ENCODE measurements around the gene TLL1.

Gene TLL1

DNA sequence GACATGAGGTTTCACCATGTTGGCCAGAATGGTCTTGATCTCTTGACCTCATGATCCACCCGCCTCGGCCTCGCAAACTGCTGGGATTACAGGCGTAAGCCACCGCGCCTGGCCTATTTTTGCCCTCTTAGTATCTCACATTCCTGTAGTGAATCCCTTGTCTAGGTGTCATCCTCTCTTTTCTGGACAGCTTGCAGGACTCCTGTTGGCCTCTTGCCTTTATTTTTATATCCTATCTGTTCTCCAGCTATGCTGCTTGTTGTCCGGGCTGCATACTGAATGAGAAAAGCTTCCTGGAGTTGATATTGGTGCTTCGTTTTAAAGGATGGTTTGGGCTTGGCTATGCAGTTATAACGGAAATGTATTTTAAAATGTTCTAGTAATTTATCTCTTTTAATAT lies 148.6 kb downstream of the TLL1 start:
- TF ChIP-seq, protein P1, sequence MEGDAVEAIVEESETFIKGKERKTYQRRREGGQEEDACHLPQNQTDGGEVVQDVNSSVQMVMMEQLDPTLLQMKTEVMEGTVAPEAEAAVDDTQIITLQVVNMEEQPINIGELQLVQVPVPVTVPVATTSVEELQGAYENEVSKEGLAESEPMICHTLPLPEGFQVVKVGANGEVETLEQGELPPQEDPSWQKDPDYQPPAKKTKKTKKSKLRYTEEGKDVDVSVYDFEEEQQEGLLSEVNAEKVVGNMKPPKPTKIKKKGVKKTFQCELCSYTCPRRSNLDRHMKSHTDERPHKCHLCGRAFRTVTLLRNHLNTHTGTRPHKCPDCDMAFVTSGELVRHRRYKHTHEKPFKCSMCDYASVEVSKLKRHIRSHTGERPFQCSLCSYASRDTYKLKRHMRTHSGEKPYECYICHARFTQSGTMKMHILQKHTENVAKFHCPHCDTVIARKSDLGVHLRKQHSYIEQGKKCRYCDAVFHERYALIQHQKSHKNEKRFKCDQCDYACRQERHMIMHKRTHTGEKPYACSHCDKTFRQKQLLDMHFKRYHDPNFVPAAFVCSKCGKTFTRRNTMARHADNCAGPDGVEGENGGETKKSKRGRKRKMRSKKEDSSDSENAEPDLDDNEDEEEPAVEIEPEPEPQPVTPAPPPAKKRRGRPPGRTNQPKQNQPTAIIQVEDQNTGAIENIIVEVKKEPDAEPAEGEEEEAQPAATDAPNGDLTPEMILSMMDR (IDR thresholded peaks at IDR 0.05; ENCODE audit: borderline replicate concordance, insufficient read depth, low read depth, low read length): no peak
- H3K4me3 ChIP-seq (ENCODE audit: low read depth, low read length): no peak overlapping the region

DNA sequence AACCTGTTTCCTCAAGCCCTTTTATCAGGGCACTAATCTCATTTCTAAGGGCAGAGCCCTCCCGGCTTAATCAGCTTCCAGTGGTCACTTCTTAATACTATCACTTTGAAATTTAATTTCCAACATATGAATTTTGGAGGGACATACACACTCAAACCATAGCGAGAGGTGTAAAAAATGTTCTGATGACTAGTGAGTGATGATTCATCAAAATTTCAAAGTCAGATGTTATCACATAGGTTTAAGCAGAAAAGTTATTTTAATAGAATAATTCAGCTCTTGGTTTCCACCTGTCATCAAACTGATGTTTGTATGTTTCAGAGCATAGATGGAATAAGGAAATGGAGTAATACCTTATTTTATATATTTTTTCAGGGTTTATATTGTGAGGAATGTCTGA lies 161.9 kb downstream of the TLL1 start:
- no peak overlapping the region for H3K4me3 ChIP-seq (ENCODE audit: low read depth, low read length)
- TF ChIP-seq, protein P1 (IDR thresholded peaks at IDR 0.05; ENCODE audit: borderline replicate concordance, insufficient read depth, low read depth, low read length): no peak

DNA sequence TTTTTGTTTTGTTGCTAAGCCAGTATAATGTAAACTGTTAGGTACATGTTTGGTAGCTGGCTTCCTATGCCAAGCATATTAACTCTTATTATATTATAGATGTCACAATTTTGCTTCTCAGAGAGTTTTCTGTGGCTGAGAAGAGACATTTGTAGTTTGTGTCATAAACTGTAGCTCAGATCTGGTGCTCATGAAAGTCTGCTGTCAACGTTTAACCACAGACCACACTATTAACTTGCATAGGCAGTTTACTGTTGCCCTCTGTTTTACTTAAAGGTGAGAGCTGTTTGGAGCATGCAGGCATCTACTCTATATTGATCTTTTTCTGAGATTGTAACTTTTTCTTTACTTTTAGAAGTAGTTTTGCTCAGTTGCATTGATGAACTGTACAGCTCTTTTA lies 166.8 kb downstream of the TLL1 start:
- no peak overlapping the region for H3K4me3 ChIP-seq (ENCODE audit: low read depth, low read length)
- TF ChIP-seq, protein P1 (IDR thresholded peaks at IDR 0.05; ENCODE audit: borderline replicate concordance, insufficient read depth, low read depth, low read length): no peak

DNA sequence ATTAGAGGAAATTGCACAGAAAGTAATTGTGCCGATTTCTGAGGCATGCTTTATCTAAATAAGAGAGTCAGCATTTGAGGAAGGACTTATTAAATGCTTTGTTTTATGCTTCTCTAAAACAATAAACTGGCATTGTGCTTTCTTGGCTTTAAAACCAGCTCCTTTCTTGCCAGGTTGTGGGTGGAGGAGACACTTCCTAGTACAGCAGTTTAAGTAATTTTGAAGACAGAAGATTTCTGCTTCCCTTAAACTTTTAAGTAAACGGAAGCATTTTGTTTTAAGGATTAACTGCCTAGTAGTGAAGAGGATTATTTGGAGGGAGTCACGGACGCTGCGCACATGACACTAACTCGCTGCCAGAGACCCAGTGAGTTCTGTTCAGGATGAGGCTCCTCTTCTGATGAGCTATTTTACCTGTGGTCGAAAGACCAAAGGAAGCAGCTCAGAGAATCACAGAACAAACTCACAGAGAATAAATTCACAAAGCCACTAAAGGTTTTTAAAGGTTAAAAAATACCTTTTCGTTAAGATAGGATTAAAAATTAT lies 169.5 kb downstream of the TLL1 start:
- no peak overlapping the region for H3K4me3 ChIP-seq (ENCODE audit: low read depth, low read length)
- TF ChIP-seq, protein P1 (IDR thresholded peaks at IDR 0.05; ENCODE audit: borderline replicate concordance, insufficient read depth, low read depth, low read length): no peak

DNA sequence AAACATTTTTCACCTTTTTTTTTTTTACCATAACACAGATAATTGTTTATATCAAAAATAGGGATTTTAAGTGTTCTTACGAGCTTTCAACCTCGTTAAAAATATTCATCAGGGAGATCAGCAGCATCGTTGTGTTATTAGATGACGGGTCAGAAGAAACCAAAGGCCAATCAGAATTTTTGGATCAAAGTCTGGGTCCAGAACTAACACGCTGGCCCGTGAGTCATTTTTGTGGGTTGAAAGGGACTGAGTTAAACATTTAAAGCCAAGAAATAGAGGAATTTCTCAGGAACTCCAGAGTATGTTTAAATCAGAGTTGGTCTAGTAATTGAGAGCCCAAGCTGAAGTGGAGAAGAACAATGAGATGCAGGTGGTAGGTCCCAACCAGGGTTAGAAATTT lies 170.8 kb downstream of the TLL1 start:
- TF ChIP-seq, protein P1 (IDR thresholded peaks at IDR 0.05; ENCODE audit: borderline replicate concordance, insufficient read depth, low read depth, low read length): no peak
- no peak overlapping the region for H3K4me3 ChIP-seq (ENCODE audit: low read depth, low read length)

DNA sequence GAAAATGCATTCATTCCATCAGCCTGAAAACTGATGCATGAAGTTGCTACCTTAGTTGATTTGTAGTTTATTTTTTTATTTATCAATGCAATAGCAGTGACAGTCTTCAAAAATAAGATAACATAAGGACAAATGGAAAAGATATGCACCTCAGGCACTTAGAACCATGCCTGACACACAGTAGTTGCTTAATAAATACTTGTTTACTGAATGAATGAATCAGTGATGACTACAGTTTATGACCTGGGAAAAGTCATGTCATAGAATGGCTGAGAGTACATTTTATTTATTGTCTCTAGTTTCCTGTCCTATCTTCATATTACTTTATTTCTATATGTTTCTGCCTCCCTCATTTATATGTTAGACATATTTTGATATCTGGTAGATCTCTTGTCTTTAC lies 171.8 kb downstream of the TLL1 start:
- TF ChIP-seq, protein P1 (IDR thresholded peaks at IDR 0.05; ENCODE audit: borderline replicate concordance, insufficient read depth, low read depth, low read length): no peak

DNA sequence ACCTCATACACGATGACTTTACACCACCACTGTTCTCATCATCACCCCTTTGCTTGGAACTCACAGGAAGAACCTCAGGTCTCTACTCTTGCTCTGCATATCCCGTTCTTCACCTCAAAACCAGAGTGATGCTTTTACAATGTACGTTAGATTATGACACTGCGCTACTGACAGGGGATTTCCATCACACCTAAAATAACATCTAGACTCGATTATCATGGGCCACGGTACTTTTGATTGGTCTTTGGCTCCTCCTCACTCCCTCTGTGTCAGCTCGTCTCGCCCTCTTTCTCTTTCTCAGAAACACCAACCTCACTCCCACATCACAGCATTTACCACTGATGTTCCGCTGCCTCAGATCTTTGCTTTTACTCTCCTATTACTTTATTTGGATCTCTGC lies 172.4 kb downstream of the TLL1 start:
- H3K4me3 ChIP-seq (ENCODE audit: low read depth, low read length): no peak overlapping the region
- TF ChIP-seq, protein P1 (IDR thresholded peaks at IDR 0.05; ENCODE audit: borderline replicate concordance, insufficient read depth, low read depth, low read length): no peak

More for the DNA sequence above, 171.8 kb downstream of the TLL1 start:
- H3K4me3 ChIP-seq (ENCODE audit: low read depth, low read length): no peak overlapping the region

All from GM12875 (cell line).